SW480 (cell line): ENCODE data around the gene MAOB.

Source experiments
- DNase-seq: peaks from one replicate; pipeline ENCODE4 v3.0.0-alpha.2; 2016; ENCODE audit warnings: low spot score

The MAOB gene

DNA sequence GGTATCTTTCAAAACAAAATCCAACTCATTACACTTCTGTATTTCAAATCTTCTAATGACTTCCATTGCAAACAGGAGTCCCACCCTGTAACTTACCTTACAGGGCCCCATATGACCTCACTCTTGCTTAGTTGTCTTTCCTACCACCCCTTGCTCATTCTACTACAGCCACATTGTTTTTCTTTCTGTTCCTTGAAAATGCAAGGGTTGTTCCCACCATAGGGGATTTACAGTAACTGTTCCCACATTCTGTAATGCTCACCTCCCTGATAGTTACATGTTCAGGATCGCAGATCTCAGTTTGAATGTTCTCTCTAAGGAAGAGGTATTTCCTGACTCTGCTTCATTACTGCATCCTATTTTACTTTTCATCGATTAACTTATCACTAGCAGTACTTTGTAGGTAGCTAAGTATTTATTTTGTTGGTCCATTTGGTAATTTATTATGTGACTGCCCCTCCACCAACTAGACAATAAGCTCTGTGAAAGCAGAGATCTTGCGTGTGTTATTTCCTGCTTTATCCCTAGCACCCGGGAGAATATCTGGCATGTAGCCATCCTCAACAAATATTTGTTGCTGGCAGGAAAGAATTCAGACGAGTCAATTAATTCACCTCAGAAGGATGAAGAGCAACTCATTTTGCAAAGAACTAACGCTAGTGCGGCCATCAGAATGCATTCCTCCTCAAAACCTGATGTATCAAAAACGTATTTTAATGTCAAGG lies 21.4 kb downstream of the MAOB start:
- DNase-seq, result no peak

DNA sequence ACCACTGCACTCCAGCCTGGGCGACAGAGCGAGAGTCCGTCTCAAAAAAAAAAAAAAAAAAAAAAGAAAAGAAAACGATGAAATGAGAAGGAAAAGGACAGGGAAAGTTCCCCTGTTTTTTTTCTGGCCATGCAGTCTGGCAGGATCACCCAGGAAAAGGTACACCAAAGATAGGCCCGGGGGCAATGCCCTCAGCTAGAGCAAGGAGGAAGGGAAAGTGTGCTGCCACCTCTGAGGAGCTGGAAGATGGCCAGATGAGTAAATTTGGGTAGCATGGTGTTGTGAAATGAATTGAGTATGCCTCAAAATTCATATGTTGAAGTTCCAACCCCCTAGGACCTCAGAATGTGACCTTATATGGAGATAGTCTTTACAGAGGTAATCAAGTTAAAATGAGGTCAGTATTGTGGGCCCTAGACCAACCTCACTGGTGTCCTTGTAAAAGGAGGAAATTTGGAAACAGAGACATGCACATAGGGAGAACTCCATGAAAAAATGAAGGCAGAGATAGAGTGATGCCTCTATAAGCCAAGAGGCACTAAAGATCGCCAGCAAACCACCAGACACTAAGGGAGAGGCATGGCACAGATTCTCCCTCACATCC lies 28.9 kb downstream of the MAOB start:
- no peak for DNase-seq

DNA sequence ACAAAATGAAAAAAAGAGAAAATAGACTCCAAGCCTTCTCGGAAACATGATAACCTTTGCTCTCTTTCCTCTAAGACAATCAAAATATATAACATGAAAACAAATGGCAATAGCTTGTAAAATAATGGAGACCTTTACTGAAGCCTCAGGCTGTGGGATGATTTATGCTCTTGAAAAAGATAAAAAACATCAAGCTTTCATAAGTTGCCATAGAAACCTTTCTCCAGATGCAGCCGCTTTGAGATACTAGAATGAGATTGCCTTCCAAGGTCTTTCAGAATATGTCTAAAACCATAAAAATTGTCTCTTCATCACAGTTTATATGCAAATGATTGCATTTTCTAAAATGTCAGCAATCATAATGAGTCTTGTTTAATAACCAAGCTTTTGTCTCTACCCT lies 31.6 kb downstream of the MAOB start:
- DNase-seq, result no peak

DNA sequence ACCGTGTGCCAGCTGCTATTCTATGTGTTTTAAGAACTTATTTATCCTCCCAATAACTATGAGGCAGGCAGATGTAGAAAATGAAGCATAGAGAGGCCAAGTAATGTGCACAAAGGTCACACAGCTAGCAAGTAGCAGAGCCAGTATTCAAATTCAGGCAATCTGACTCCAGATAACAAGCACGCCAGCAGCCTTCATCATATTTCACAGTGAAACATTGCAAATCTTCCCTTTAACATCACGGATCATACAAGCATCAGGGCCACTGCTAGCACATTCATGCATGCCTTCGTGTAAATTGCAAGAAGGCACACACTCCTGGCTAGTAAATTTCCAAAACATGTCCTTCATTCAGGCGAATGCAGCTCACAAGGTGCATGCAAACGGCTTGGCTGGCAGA lies 33.1 kb downstream of the MAOB start:
- no peak for DNase-seq

DNA sequence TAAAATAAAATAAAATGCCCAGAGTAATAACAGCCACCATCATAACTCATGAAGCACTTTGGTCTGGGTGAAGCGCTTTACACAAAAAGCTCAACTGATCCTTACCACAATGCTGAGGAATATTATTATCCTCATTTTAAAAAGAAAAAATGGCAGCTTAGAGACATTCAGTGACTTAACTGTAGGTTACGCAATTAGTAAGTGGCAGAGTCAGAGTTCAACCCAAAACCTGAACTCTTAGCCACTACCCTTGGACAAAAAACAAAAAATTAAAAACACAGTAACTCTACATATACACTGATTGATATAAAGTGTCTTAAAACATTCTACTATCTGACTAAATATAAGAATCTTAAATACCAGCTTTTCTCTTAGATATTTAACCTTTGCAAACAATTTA lies 34.9 kb downstream of the MAOB start:
- no peak for DNase-seq

DNA sequence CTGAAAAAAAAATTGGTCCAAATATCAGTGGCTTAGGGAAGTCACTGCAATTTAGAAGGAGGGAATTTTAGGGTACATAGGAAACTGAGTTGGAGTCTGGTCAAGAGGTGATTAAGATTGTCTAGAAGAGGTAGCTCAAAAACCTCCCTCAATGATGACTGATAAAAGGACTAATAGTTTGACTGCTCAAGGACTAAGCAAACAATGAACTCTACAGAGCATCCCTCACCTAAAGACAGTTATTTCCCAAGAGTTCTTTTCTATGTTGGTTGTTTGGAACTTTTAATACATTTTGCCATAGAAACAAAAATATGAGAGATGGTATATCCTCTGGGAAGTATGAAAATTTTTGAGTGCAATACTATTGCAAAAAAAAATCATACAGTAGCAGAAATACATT lies 35.7 kb downstream of the MAOB start:
- DNase-seq, result no peak

DNA sequence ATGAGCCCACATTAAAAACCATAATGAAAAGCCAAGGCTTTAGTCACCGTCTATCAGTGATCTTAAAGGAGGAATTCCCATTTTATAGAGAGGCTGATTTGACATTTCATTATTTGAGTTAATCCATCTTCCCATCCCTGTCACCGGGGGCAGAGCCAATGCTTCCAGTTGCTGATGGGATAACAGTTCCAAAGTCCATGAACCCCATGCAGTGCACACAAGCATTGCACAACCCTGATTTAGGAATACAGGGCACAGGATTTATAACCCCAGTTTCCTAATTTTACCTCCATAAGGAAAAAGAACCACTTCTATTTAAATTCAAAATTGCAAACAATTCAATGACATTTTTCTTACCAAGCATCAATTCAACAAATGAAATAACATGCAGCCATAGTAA lies 36.5 kb downstream of the MAOB start:
- DNase-seq, result no peak

DNA sequence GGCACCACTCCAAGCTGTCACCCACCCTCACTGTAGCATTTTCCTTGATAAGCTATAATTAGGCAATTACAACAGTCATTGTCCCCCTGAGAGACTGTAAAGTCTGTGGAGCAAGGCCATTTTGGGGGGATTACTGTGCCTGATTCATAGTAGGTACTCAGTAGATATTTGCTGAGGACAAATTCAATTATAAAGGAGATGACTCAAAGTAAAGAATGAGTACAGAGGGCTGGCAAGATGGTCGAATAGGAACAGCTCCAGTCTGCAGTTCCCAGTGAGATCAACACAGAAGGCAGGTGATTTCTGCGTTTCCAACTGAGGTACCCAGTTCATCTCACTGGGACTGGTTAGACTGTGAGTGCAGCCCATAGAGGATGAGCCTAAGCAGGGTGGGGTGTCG lies 42.0 kb downstream of the MAOB start:
- DNase-seq, result no peak

DNA sequence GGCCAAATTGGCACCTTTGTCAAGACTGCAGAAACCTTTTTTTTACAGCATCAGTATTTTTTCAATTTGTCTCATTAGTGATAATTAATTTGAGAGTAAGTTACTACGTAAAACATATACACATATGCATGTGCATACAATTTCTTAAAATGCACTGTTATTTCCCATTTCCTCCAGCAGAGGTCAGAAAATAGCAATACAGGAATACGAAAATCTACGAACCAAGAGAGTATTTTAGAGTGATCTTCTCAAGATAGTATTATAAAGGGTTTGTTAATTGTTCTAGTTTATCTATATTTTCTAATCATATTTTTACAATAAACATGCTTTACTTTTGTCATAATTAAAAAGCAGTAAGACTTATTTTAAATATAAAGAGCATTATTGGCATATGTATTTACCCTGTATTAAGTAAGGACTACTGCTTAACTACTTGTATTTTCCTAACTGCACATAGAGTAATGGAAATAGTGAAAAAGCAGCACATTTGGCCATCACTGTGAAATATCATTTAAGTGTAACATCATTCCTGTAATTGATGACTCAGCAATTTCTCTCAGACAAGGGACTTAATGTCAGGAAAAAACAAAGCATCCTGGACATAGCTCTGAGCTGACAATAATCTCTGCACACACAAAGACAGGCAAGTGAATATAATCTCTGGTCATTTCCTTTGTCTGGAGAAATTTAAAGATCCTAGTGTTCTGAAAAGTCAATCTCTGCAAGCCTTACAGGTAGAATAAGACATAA lies 45.6 kb downstream of the MAOB start:
- DNase-seq, result peak; percentile 23

DNA sequence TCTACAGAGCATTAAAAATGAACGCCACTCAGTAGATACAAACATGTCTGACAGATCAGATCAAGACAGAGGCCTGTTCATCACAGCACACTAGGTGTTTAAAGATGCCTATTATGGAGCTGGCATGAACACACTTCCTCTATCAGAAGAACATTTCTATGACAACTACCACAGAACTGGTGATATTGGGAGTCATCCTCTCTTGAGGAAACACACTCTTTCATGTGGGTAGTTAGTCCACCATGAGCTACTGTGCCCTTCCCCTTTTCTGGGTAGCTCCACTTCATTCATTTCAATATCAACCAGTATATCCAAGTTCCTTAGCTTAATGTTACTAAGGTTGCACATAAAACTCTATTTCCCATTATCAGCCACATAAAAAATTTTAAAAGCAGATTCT lies 46.7 kb downstream of the MAOB start:
- DNase-seq, result no peak

DNA sequence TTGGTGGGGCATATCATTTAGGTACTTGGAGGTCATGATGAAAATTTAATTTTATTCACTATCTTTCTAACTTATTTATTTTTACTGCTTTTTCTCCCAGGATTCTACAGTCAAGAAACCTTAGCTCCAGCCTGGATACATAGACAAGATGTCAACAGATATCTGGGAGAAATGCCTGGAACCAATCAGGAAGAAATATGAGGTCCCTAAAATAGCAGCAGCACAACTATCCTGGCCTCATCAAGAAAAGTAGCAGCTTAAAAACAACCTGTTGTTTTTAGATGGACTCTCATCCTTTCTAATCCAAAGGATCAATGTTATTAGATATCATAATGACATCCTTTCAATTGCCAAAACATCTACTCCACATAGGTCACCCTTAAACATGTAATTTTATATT lies 54.5 kb downstream of the MAOB start:
- DNase-seq, result no peak

DNA sequence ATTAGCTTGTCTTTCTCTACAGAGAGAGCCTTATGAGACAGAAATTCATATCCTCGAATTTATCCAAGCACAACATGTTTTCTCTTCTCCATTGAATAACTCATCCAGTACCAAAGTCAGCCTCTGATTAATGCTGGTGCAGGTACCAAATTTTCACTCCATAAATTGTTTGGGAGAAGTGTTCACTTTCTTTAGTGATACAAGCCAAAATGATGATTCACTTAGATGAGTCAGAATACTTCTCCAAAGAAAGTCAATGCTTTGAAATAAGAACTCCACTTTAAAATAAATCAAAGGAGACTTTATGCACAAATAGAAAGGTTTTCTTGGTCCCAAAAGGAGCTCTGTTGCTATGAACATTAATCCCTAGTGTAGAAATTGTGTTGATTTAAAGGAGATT lies 60.2 kb downstream of the MAOB start:
- no peak for DNase-seq

DNA sequence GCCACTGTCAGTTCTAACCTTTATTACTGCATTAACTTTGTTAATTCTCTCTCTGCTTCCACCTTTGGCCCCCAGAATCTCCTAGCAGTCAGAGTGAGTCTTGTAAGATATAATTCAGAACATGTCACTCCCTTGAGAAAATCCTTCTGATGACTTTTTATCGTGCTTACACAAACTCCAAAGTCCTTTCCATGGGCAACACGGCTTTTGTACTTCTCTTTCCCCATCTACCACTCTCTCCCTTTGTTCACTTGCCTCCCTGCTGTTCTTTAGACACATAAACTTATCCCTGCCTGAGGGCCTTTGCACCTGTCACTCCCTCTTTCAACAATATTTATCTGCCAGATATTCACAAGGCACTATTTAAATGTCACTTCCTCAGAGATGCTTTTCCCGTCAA lies 64.8 kb downstream of the MAOB start:
- no peak for DNase-seq

DNA sequence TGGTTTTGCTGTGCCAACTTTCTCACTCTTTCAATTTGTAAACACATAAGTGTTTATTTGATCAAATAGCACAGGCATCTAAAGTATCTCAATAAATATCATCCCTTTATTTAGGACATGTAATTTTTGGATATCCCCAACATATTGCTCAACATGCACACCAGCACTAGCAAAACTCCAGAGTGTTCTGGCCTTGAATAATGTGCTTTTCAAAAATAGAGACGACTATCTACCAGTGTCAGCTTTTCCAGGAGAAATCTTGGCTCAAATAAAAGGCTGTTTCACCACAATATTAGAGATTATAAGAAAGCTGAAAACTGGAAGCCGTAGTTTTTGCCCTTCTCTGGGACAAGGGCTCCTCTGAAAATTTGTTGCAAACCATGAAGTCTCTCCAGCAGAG lies 67.0 kb downstream of the MAOB start:
- no peak for DNase-seq

DNA sequence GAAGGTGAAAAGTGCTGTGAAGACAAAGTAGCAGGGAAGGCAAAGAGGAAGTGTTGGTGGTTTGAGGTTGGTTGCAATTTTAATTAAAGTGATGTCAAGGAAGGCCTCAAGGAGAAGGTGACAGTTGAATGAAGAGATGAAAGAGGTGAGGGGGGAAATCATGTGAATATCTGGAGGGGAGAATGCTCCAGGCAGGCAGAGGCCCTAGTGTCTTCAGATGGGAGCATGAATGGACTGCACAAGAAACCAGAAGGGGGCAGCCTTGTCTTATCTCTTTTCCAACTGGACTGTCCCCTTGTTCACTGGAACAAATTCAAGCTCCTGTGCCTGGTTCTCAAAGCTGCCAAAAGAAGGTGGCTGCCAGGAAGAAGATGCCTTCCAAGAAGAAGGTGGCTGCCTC lies 68.4 kb downstream of the MAOB start:
- DNase-seq, result peak; percentile 18

DNA sequence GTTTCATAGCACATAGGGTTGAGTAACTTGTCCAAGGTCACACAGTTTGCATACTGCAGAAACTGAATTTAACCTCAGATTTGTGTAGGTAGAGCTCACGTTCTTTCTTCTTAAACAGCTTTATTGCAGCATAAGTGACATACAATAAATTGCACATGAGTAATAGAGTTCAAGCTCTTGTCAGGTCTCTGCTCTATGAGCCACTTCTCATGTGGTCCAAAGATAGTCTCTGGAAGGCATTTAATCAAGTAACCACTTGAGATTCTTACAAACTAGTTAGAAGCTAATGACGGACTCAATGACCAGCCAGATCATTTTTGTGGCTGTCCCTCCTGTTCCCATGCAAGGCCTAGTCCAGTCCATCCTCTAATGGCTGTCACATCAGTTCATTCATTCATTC lies 68.9 kb downstream of the MAOB start:
- no peak for DNase-seq

DNA sequence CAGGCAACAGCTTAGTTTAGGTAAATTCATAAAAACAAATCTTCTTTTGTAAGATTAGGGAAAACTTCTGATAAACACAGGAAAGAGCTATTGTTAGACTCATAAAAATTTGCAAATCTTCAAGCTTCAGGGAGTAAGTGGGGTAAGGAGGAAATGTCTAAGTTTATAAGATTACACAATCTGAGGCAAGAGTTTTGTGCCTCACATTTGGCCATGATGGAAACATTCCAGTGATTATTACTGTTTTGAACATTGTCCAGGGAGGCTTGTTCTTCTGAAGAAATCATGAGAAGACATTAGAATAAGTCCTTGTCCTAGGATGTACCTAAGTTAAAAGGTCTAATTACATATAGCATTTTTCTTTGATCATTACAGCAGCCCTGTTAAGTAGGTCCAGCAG lies 72.8 kb downstream of the MAOB start:
- no peak for DNase-seq

DNA sequence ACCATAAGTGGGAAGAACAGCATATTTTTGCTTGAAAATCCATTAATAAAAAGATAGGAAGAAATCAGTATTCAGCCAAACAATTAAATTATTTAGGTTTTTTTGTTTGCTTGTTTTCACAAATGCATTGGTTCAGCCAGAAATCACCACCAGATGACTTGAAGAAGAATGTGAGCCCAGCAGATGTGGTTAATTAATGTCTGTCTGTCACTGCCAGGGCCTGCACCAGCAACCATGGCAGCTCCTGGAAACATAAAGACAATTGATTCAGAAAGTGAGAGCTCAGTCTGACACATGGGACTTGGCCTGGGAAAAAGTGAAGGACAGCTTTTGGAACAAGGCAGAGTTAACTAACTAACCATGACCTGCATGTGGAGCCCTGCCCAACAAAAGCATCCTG lies 74.0 kb downstream of the MAOB start:
- no peak for DNase-seq

DNA sequence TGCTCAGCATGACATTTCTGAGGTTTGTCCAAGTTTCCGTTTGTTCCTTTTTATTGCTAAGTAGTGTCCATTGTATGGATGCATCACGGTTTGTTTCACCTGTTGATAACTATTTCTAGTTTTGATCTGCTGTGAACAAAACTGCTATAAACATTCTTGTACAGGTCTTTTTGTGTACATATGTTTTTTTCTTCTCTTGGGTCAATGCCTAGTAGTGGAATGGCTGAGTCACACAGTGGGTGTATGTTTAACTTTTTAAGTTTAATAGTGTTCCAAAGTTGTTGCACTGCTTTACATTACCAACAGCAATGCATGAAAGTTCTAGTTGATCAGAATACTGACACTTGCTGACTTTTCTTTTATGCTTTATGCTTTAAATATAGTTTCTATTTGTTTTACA lies 76.7 kb downstream of the MAOB start:
- no peak for DNase-seq

DNA sequence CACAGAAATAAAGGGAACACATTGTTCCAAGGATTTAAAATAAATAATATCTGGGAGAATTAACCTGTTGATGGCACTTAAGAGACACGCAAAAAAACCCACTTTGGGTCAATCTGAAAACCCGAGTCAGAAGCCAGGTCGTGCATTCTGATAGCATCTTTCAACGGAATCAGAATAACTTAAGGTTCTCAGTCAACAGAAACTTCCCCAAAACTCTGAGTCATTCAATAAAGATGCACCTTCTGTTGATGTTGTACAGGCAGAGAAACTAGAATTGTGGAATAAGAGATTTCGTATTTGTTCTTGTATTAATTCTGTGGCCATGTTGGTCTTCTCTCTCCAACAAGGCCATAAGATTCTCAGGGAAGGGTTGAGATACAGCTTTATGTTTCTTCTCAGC lies 78.2 kb downstream of the MAOB start:
- no peak for DNase-seq

DNA sequence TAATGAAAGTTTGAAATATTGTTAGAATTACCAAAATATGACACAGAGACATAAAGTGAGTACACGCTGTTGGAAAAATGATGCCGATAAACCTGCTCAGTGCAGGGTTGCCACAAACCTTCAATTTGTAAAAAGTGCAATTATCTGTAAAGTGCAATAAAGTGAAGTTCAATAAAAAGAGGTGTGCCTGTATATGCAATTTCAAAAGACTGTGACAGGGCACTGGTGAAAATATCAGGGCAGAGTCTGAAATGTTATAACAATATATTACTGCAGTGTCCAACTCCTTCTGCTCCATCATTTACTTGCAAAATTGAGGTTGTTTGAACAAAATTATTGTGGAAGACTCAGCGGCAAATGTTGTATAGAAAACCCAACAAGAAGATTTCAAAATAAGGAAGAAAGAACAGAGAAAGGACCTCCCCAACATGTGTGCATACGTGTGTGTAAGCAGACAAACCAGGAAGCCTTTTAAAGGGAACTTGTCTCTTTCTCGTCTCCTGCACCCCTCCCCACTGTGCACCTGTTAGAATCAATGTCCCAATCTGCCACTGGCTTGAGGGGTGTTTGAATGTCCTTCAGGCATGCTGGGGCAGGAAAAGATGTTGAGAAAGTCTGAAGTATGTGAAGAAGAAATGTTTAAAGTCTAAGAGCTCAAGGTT lies 96.2 kb downstream of the MAOB start:
- no peak for DNase-seq

DNA sequence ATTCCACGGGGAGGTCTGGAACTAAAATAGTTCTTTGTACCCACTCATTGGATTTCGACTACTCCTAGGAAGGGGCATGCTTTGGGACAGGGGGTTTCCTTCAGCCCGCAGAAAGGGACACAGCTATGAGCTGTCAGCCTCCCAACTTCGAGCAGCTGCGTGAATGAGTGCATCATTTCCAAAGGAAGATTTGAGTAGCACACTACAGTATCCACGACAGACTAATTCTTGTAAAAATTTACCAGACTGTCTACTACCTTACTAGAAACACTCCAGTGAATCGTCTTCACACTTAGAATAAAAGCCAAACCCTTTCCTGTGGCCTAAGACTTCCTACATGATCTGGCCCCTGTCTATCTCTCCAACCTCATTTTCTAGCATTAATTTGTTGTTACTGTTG lies 124.2 kb downstream of the MAOB start:
- DNase-seq, result no peak

DNA sequence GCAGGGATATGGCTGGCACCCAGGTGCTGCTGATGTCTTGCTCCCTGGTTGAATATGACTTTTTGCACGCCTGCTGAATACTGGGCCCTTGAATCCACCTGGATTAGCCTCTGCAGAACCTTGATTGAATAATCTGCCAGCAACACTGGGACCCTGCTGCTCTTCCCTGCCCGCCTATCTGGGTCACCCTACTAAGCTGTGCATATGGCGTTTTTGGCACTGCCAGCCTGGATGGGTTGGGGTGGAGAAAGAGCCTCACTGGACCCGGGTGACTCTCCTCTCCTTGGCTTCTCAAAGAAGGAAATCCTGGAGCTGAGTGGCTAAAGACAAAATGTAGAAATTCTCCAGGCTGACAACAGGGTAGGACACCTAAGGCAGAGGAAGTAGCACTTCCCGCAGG lies 126.2 kb downstream of the MAOB start:
- DNase-seq, result no peak
